Brain microvascular endothelial cell (primary cell): ENCODE data around the gene THRAP3.

Source experiments
- DNase-seq: peaks from one replicate; pipeline ENCODE4 v3.0.0-alpha.2; 2020
- H3K27ac ChIP-seq: fragments of 250-450 bp; sonication (Bioruptor Pico); 2 replicates; pipeline ENCODE4 v1.5.1; 2020; ENCODE audit warnings: mild to moderate bottlenecking, moderate library complexity
- H3K27me3 ChIP-seq: fragments of 250-450 bp; sonication (Bioruptor Pico); replicated peaks from 2 replicates; pipeline ENCODE4 v1.5.1; 2020; ENCODE audit warnings: mild to moderate bottlenecking
- H3K36me3 ChIP-seq: fragments of 250-450 bp; sonication (Bioruptor Pico); replicated peaks from 2 replicates; pipeline ENCODE4 v1.5.1; 2020; ENCODE audit warnings: mild to moderate bottlenecking
- H3K4me3 ChIP-seq: 2 replicates; pipeline ENCODE4 v1.5.1; 2011; ENCODE audit warnings: low read depth, mild to moderate bottlenecking, control low read depth, low read length, moderate library complexity
- CTCF ChIP-seq: IDR thresholded peaks from 2 replicates; pipeline ENCODE4 v1.5.1; 2011; ENCODE audit warnings: low read depth, mild to moderate bottlenecking, moderate library complexity, low read length, control low read depth, inconsistent platforms; ENCODE audit errors: missing control alignments
- in situ Hi-C: cut with HindIII; loops from 2 replicates; pipeline ENCODE4 v1.10.0; 2017; ENCODE audit warnings: low sequenced_read_pairs, low pct_ligation_motif_present

The THRAP3 gene

DNA sequence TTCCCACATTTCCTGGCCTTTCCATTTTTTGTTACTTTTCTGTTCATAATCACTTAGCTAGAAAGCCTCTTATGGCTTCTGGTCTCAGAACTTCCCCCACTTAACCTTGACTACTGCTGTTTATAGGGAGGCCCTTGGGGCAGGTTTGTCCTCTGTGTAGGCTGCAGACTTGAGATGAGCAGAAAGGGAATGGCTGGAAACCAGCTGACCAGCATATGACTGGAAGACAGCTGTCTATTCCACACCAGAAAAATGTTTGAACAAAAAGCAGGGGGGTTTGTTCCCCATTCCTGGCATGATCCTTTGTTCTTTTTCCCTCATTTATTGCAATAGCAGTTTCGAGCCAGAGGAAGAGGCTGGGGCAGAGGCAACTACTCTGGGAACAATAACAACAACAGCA lies 77.0 kb downstream of the THRAP3 start:
- no peak for DNase-seq
- Histone ChIP-seq H3K27me3 (no peaks in the 10 kb centered on the region), H3K4me3 (no peak overlapping the region), H3K36me3 (peaks cover 52% of the 10 kb centered on the region), H3K27ac (no peak overlapping the region)
- TF ChIP-seq CTCF = no peak
- in situ Hi-C loops = no loop called here

- DNase-seq = no peak
- peaks cover 42% of the 10 kb centered on the region for H3K36me3 ChIP-seq
- H3K4me3 ChIP-seq = no peak overlapping the region
- TF ChIP-seq CTCF = no peak
- no peaks in the 10 kb centered on the region for H3K27me3 ChIP-seq
- in situ Hi-C loops = no loop called here
- no peak overlapping the region for H3K27ac ChIP-seq
Measured at GRCh38 chr1:36303244-36303643, 79.0 kb downstream of the THRAP3 start.

- in situ Hi-C loops = no loop called here
- Histone ChIP-seq H3K36me3 (peaks cover 41% of the 10 kb centered on the region), H3K27ac (no peak overlapping the region)
Measured at GRCh38 chr1:36303650-36304360, 79.6 kb downstream of the THRAP3 start.

DNA sequence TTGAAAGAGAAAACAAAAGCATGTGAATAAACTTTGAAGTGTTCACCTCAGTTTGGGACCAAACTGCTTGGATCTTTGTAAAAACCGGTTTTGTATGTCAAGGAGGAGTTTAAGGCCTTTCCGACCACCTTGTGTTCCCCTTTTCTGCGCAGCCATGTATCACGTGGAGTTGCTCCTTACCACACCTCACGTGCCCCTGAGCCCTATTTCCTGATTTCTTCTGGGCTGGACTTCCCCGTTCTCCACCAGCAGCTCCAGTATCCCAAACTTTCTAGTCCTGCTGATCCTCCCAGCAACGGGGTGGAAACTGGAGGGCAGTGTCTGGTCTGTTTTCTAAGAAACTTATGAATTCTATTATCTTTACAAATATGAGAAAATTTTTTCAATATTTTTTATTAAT lies 80.3 kb downstream of the THRAP3 start:
- no peak for DNase-seq
- in situ Hi-C loops = no loop called here
- TF ChIP-seq CTCF = no peak
- no peak overlapping the region for H3K27ac ChIP-seq
- H3K4me3 ChIP-seq = no peak overlapping the region
- H3K27me3 ChIP-seq = no peaks in the 10 kb centered on the region
- peaks cover 40% of the 10 kb centered on the region for H3K36me3 ChIP-seq

More at GRCh38 chr1:36303650-36304360, 79.6 kb downstream of the THRAP3 start:
- Histone ChIP-seq H3K4me3 (no peak overlapping the region), H3K27me3 (no peaks in the 10 kb centered on the region)
- no peak for TF ChIP-seq CTCF
- DNase-seq = no peak

DNA sequence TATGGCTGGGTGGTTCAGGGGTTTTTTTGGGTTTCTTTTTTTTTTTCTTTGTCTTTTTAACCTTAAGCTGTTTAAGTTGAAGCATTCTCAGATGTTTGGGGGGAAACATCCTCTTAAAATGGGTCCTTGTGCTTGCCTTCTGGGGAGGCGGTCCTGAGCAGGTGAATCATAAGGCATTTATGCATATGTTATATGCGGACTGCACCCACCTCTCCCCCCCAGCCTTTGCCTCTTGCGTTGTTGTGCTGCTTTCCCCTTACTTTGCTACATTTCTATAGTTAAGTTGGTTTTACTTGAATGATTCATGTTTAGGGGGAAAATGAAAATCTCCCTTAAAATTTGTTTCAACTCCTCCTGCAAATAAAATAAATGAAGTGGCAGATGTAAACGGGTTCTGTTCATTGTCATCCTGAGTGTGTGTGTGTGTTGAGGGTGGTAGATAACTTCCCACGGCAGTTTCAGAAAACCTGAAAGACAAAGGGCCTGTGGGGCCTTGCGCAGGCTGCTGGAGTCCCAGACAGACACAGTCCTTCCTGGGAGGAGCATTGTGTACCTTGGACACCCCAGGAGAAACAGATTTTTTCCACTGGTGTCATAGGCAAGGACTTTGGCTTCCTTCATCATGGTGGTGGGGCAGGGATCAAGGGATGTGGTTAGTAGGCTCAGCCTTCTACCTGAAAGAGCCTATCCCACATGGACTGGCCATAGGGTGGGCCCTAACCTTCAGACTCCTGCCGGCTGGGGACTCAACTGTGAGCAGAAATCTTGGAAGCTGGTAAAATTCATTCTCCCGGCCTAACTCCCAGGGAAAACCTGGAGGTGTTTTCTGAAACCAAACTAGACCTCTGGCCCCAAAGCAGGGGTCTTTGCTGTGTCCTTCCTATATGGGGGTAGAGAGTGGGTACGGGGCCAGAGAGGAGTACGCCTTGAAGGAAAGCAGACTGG lies 81.0 kb downstream of the THRAP3 start:
- no peak overlapping the region for H3K4me3 ChIP-seq
- no peak for TF ChIP-seq CTCF
- H3K27ac ChIP-seq = no peak overlapping the region
- peaks cover 43% of the 10 kb centered on the region for H3K36me3 ChIP-seq
- DNase-seq = no peak
- in situ Hi-C loops = no loop called here
- H3K27me3 ChIP-seq = no peaks in the 10 kb centered on the region
